IMR-90 (cell line): ENCODE measurements around the gene LHFPL3. TPM values are rescaled to one million over a fixed set of nuclear protein-coding genes. Genes with fewer than 3 reads are reported as not detected.
A peak's percentile ranks its signal among the peaks of the same experiment; 100 is the strongest.

Experiments used
- ATAC-seq: fragments of 200-7000 bp; cut with Tn5 transposase; 2 replicates; pipeline ENCODE4 v1.9.1; 2020; ENCODE audit warnings: low read depth, mild to moderate bottlenecking, moderate library complexity
- BruUV-seq: library from RNA; stranded (reverse); fragments of 400-500 nt; replicated peaks from 2 replicates; lab custom pipeline; 2021; lab: Mats Ljungman, UMichigan
- CTCF ChIA-PET: fragments of 300-600 bp; formaldehyde crosslinking; extraction: SDS; loops from one replicate; lab custom pipeline; 2021; ENCODE audit warnings: antibody characterized with exemption; lab: Yijun Ruan, JAX
- POLR2A ChIA-PET: fragments of 300-600 bp; sonication (Branson Sonifier 250); formaldehyde crosslinking; loops from one replicate; lab custom pipeline; 2022; ENCODE audit warnings: antibody characterized with exemption; ENCODE audit not compliant: unreplicated experiment; lab: Charles Lee
- DNase-seq: peaks from one replicate; pipeline ENCODE4 v3.0.0; 2013
- H2AFZ ChIP-seq: replicated peaks from 2 replicates; pipeline ENCODE3; 2013; ENCODE audit warnings: low read length, mild to moderate bottlenecking; ENCODE audit not compliant: poor library complexity
- H2AK5ac ChIP-seq: 2 replicates; pipeline ENCODE4 v1.6.1; 2013; ENCODE audit warnings: low read depth, low read length, inconsistent platforms
- H2AK9ac ChIP-seq: replicated peaks from 2 replicates; pipeline ENCODE3; 2013; ENCODE audit warnings: mild to moderate bottlenecking, low read depth, low read length, moderate library complexity; ENCODE audit not compliant: poor library complexity
- H2BK120ac ChIP-seq: 2 replicates; pipeline ENCODE4 v1.6.1; 2013; ENCODE audit warnings: low read depth, low read length, inconsistent platforms
- H2BK15ac ChIP-seq: 3 replicates; pipeline ENCODE4 v1.6.1; 2013; ENCODE audit warnings: low read depth, low read length, inconsistent platforms
- H2BK20ac ChIP-seq: 2 replicates; pipeline ENCODE4 v1.6.1; 2013; ENCODE audit warnings: low read depth, mild to moderate bottlenecking, inconsistent platforms, low read length, moderate library complexity
- H2BK5ac ChIP-seq: 2 replicates; pipeline ENCODE4 v1.6.1; 2013; ENCODE audit warnings: mild to moderate bottlenecking, low read depth, low read length, inconsistent platforms; ENCODE audit not compliant: poor library complexity, severe bottlenecking
- H3K14ac ChIP-seq: replicated peaks from 2 replicates; pipeline ENCODE4 v1.6.1; 2013; ENCODE audit warnings: low read depth, low read length, inconsistent platforms
- H3K18ac ChIP-seq: 2 replicates; pipeline ENCODE4 v1.6.1; 2013; ENCODE audit warnings: low read depth, low read length, control low read depth
- H3K23ac ChIP-seq: 2 replicates; pipeline ENCODE4 v1.6.1; 2013; ENCODE audit warnings: low read depth, low read length, inconsistent platforms
- H3K27ac ChIP-seq: 2 replicates; pipeline ENCODE4 v1.5.1; 2013; ENCODE audit warnings: mild to moderate bottlenecking, control low read depth, low read length; ENCODE audit not compliant: insufficient read depth
- H3K27me3 ChIP-seq: 2 replicates; pipeline ENCODE4 v1.6.1; 2013; ENCODE audit warnings: low read length; ENCODE audit not compliant: control insufficient read depth, insufficient read depth
- H3K36me3 ChIP-seq: 2 replicates; pipeline ENCODE4 v1.6.1; 2013; ENCODE audit warnings: low read length, mixed read lengths; ENCODE audit not compliant: control insufficient read depth, insufficient read depth
- H3K4ac ChIP-seq: 2 replicates; pipeline ENCODE4 v1.6.1; 2013; ENCODE audit warnings: low read depth, low read length, inconsistent platforms
- H3K4me1 ChIP-seq: 2 replicates; pipeline ENCODE4 v1.6.1; 2013; ENCODE audit warnings: low read length, mixed read lengths; ENCODE audit not compliant: control insufficient read depth, insufficient read depth
- H3K4me2 ChIP-seq: 2 replicates; pipeline ENCODE4 v1.6.1; 2013; ENCODE audit warnings: low read depth, mild to moderate bottlenecking, control low read depth, low read length, moderate library complexity
- H3K4me3 ChIP-seq: 2 replicates; pipeline ENCODE4 v1.5.1; 2013; ENCODE audit warnings: low read depth, mild to moderate bottlenecking, control low read depth, low read length, moderate library complexity; ENCODE audit not compliant: insufficient read depth
- H3K56ac ChIP-seq: 2 replicates; pipeline ENCODE4 v1.6.1; 2013; ENCODE audit warnings: low read length, inconsistent platforms; ENCODE audit not compliant: insufficient read depth; ENCODE audit errors: extremely low read depth
- H3K79me1 ChIP-seq, 2 experiments: 2 replicates each; pipeline ENCODE4 v1.6.1; 2013; ENCODE audit warnings: low read length in 2 of 2, inconsistent platforms in 1 of 2, low read depth in 1 of 2
- H3K9ac ChIP-seq: 2 replicates; pipeline ENCODE4 v1.6.1; 2013; ENCODE audit warnings: low read depth, low read length, control low read depth
- H3K9me1 ChIP-seq: 2 replicates; pipeline ENCODE4 v1.6.1; 2013; ENCODE audit warnings: low read length, inconsistent platforms; ENCODE audit not compliant: insufficient read depth
- H3K9me3 ChIP-seq: 2 replicates; pipeline ENCODE4 v1.6.1; 2013; ENCODE audit warnings: low read length; ENCODE audit not compliant: control insufficient read depth, insufficient read depth
- H4K20me1 ChIP-seq: 2 replicates; pipeline ENCODE4 v1.6.1; 2013; ENCODE audit warnings: low read length, inconsistent platforms; ENCODE audit not compliant: insufficient read depth
- H4K5ac ChIP-seq: 2 replicates; pipeline ENCODE4 v1.6.1; 2013; ENCODE audit warnings: mild to moderate bottlenecking, low read depth, low read length, control low read depth
- H4K8ac ChIP-seq, 2 experiments: 2 replicates each; pipeline ENCODE4 v1.6.1; 2013; ENCODE audit warnings: low read depth in 2 of 2, low read length in 2 of 2, control low read depth in 1 of 2, inconsistent platforms in 1 of 2
- H4K91ac ChIP-seq: 2 replicates; pipeline ENCODE4 v1.6.1; 2013; ENCODE audit warnings: low read depth, low read length, inconsistent platforms; ENCODE audit not compliant: insufficient read depth
- BHLHE40 ChIP-seq: fragments of 150-350 bp; IDR thresholded peaks from 2 replicates; pipeline ENCODE4 v1.6.1; 2016; ENCODE audit warnings: mild to moderate bottlenecking, low read depth, low read length
- CEBPB ChIP-seq: IDR thresholded peaks from 2 replicates; pipeline ENCODE4 v1.6.1; 2012; ENCODE audit warnings: low read depth, low read length, improper control_type of control experiment
- CHD1 ChIP-seq: IDR thresholded peaks from 2 replicates; pipeline ENCODE4 v1.6.1; 2012; ENCODE audit warnings: low read depth, low read length, improper control_type of control experiment
- CTCF ChIP-seq: conservative IDR thresholded peaks from 2 replicates; pipeline ENCODE4 v1.5.1; 2012; ENCODE audit warnings: mild to moderate bottlenecking, low read depth, low read length, improper control_type of control experiment
- FOS ChIP-seq: fragments of 150-350 bp; IDR thresholded peaks from 2 replicates; pipeline ENCODE4 v1.6.1; 2016; ENCODE audit warnings: low read depth, low read length
- MAFK ChIP-seq: IDR thresholded peaks from 2 replicates; pipeline ENCODE4 v1.6.1; 2012; ENCODE audit warnings: low read depth, low read length, improper control_type of control experiment
- MAZ ChIP-seq: IDR thresholded peaks from 2 replicates; pipeline ENCODE4 v1.6.1; 2012; ENCODE audit warnings: low read depth, mild to moderate bottlenecking, low read length, improper control_type of control experiment, moderate library complexity, borderline replicate concordance
- MXI1 ChIP-seq: IDR thresholded peaks from 2 replicates; pipeline ENCODE4 v1.6.1; 2012; ENCODE audit warnings: low read depth, mild to moderate bottlenecking, low read length, moderate library complexity, borderline replicate concordance
- NFE2L2 ChIP-seq: fragments of 150-350 bp; IDR thresholded peaks from 2 replicates; pipeline ENCODE4 v1.6.1; 2016; ENCODE audit warnings: low read depth, mild to moderate bottlenecking, low read length
- POLR2A ChIP-seq: IDR thresholded peaks from 2 replicates; pipeline ENCODE4 v1.6.1; 2012; ENCODE audit warnings: mild to moderate bottlenecking, low read depth, low read length
- RAD21 ChIP-seq: IDR thresholded peaks from 2 replicates; pipeline ENCODE4 v1.6.1; 2012; ENCODE audit warnings: low read length, improper control_type of control experiment
- RCOR1 ChIP-seq: IDR thresholded peaks from 2 replicates; pipeline ENCODE4 v1.6.1; 2012; ENCODE audit warnings: mild to moderate bottlenecking, low read length, improper control_type of control experiment; ENCODE audit not compliant: insufficient replicate concordance
- RFX5 ChIP-seq: IDR thresholded peaks from 2 replicates; pipeline ENCODE4 v1.8.0; 2012; ENCODE audit warnings: low read depth, mild to moderate bottlenecking, low read length, moderate library complexity
- SMC3 ChIP-seq: fragments of 150-350 bp; IDR thresholded peaks from 2 replicates; pipeline ENCODE4 v1.6.1; 2016; ENCODE audit warnings: low read depth, mild to moderate bottlenecking, antibody characterized with exemption, low read length, moderate library complexity
- WGBS, 2 experiments: methylation state at CpG; one replicate each; pipeline versions ENCODE4 v1.1.5 to v1.1.7; 2013; ENCODE audit warnings: missing lambda C conversion rate in 2 of 2; ENCODE audit not compliant: insufficient read length in 1 of 2; ENCODE audit errors: extremely low coverage in 2 of 2; 5-methylcytosine and 5-hydroxymethylcytosine counted together
- dilution Hi-C: fragments of 300-500 bp; cut with HindIII; formaldehyde crosslinking; loops from one replicate; pipeline ENCODE4 v1.14.3; 2018; ENCODE audit warnings: low sequenced_read_pairs; ENCODE audit not compliant: unreplicated experiment
- in situ Hi-C: fragments of 300-500 bp; cut with MboI; formaldehyde crosslinking; loops from 3 replicates; pipeline ENCODE4 v1.14.3; 2019; ENCODE audit warnings: low sequenced_read_pairs, inconsistent platforms, mixed read lengths
- intact Hi-C: fragments of 100-400 bp; cut with micrococcal nuclease; formaldehyde crosslinking; loops from 2 replicates; pipeline ENCODE4 v1.10.0; 2022
- polyA plus RNA-seq, 3 experiments: library from polyadenylated mRNA; depleted of rRNA; stranded (reverse); fragments of >200 nt; gene quantifications; 2 replicates each; pipeline ENCODE4 v1.2.3, GENCODE V29; 2012; ENCODE audit warnings: low replicate concordance in 1 of 3
- total RNA-seq: library from RNA; depleted of rRNA; stranded (reverse); fragments of >200 nt; gene quantifications from 2 replicates; pipeline ENCODE4 v1.2.3, GENCODE V29; 2012
- TF ChIP-seq, protein P1 (sequence below): fragments of 150-350 bp; IDR thresholded peaks from 2 replicates; pipeline ENCODE4 v1.6.1; 2016; ENCODE audit warnings: low read depth, mild to moderate bottlenecking, low read length, moderate library complexity, borderline replicate concordance
- TF ChIP-seq, protein P2 (sequence below): fragments of 150-350 bp; IDR thresholded peaks from 2 replicates; pipeline ENCODE4 v1.6.1; 2017; ENCODE audit warnings: mild to moderate bottlenecking, antibody characterized with exemption, low read length, low read depth

The LHFPL3 gene
- total and polyA plus RNA-seq, 2 of the 4 experiments (the other 2 are of a cell fraction) = not detected

GRCh38 chr7:104938741-104939390 is 610.5 kb downstream of the LHFPL3 start:
- intact Hi-C loops = no loop called here
- Histone ChIP-seq H3K36me3 (no peaks in the 10 kb centered on the region), H3K4ac (no peak overlapping the region), H3K79me1 (no peaks in the 10 kb centered on the region), H2BK120ac (no peak overlapping the region), H4K8ac (no peak overlapping the region), H3K18ac (no peak overlapping the region), H3K4me1 (no peaks in the 10 kb centered on the region), H2AK5ac (no peak overlapping the region), H2BK20ac (no peak overlapping the region), H3K14ac (0 out of 2 replicates have a peak overlapping the region, but pooled peaks have one; percentile 29), H3K4me2 (no peak overlapping the region), H3K4me3 (no peak overlapping the region), H2BK5ac (no peak overlapping the region), H2BK15ac (no peak overlapping the region), H3K9me1 (0 out of 2 replicates have a peak, but pooled peaks cover 6% of the 10 kb centered on the region), H3K9me3 (no peaks in the 10 kb centered on the region), H2AFZ (no peak overlapping the region), H3K27ac (no peak overlapping the region), H3K23ac (no peak overlapping the region), H3K9ac (no peak overlapping the region), H4K91ac (no peak overlapping the region), H3K27me3 (no peaks in the 10 kb centered on the region), H4K20me1 (no peaks in the 10 kb centered on the region), H2AK9ac (no peak overlapping the region), H4K5ac (no peak overlapping the region), H3K56ac (no peak overlapping the region)
- ChIA-PET CTCF (no interaction called here), POLR2A (no interaction called here)
- DNase-seq (no peak), ATAC-seq (no peak)
- TF ChIP-seq RAD21 = no peak
- TF ChIP-seq POLR2A = no peak
- no peak for TF ChIP-seq SMC3
- no peak for TF ChIP-seq MAZ
- no peak for TF ChIP-seq MAFK
- TF ChIP-seq, protein P1, sequence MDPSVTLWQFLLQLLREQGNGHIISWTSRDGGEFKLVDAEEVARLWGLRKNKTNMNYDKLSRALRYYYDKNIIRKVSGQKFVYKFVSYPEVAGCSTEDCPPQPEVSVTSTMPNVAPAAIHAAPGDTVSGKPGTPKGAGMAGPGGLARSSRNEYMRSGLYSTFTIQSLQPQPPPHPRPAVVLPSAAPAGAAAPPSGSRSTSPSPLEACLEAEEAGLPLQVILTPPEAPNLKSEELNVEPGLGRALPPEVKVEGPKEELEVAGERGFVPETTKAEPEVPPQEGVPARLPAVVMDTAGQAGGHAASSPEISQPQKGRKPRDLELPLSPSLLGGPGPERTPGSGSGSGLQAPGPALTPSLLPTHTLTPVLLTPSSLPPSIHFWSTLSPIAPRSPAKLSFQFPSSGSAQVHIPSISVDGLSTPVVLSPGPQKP = no peak
- TF ChIP-seq RCOR1 = no peak
- TF ChIP-seq, protein P2, sequence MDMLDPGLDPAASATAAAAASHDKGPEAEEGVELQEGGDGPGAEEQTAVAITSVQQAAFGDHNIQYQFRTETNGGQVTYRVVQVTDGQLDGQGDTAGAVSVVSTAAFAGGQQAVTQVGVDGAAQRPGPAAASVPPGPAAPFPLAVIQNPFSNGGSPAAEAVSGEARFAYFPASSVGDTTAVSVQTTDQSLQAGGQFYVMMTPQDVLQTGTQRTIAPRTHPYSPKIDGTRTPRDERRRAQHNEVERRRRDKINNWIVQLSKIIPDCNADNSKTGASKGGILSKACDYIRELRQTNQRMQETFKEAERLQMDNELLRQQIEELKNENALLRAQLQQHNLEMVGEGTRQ = no peak
- no peak for TF ChIP-seq CHD1
- TF ChIP-seq BHLHE40 = no peak
- no peak for TF ChIP-seq CEBPB
- TF ChIP-seq RFX5 = no peak
- TF ChIP-seq FOS = no peak
- TF ChIP-seq NFE2L2 = no peak
- no peak for TF ChIP-seq MXI1
- TF ChIP-seq CTCF = no peak
- dilution Hi-C loops = no loop called here
- no TSS peak for BruUV-seq
- no CpG with 5 or more reads among the region's 1 CpG for WGBS, 2 experiments
- in situ Hi-C loops = no loop called here
